ENCODE results near the gene PM20D2.

- TF ChIP-seq POLR2A (IDR thresholded peaks at IDR 0.05; ENCODE audit: low read depth, low read length) (no peak), TAF1 (IDR thresholded peaks at IDR 0.05; ENCODE audit: low read depth, low read length) (no peak)
These were observed 60.0 kb downstream of the PM20D2 start for GRCh38 chr6:89205819-89206218.

Data from GM12891 (cell line).